ENCODE measurements around the gene LMX1B. TPM values are rescaled to one million over a fixed set of nuclear protein-coding genes. Genes with fewer than 3 reads are reported as not detected.

LMX1B gene
- total RNA-seq, 1 experiment from 2014 or later = 0.55 TPM

DNA sequence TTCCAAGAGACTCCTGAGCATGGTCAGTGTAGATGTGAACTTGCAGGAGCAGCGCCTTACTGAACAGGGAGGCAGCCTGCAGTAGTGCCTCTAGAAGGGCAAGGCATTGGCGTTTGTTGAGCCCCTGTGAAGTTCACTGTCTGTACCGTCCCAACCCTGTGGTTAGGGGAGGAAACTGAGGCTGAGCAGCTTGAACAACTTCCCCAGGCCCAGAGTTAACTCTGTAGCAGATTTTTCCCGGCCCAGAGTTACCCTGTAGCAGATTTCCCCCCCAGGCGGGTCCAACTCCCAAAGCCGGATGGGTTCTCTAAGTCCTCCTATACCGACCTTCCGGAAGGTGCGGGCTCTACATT is 9.6 kb downstream of the LMX1B start:
- no peak overlapping the region for H3K4me2 ChIP-seq (ENCODE audit: low read length)
- no peak overlapping the region for H3K4me3 ChIP-seq (ENCODE audit: low read length)
- no peaks in the 10 kb centered on the region for H3F3A ChIP-seq (ENCODE audit: low read length, unreplicated experiment)
- H3K27me3 ChIP-seq (ENCODE audit: low read length) = peaks cover 28% of the 10 kb centered on the region
- BruUV-seq (replicated peaks) = no TSS peak
- no peaks in the 10 kb centered on the region for H3K9me2 ChIP-seq (replicated peaks; ENCODE audit: low read length)
- H3K27ac ChIP-seq (ENCODE audit: low read length) = no peak overlapping the region
- ChIA-PET CTCF (no interaction called here), POLR2A (ENCODE audit: unreplicated experiment) (no interaction called here)
- H3K9me3 ChIP-seq (ENCODE audit: low read length) = no peaks in the 10 kb centered on the region
- no peak overlapping the region for H2AFZ ChIP-seq (ENCODE audit: low read length)
- TF ChIP-seq, protein P1, sequence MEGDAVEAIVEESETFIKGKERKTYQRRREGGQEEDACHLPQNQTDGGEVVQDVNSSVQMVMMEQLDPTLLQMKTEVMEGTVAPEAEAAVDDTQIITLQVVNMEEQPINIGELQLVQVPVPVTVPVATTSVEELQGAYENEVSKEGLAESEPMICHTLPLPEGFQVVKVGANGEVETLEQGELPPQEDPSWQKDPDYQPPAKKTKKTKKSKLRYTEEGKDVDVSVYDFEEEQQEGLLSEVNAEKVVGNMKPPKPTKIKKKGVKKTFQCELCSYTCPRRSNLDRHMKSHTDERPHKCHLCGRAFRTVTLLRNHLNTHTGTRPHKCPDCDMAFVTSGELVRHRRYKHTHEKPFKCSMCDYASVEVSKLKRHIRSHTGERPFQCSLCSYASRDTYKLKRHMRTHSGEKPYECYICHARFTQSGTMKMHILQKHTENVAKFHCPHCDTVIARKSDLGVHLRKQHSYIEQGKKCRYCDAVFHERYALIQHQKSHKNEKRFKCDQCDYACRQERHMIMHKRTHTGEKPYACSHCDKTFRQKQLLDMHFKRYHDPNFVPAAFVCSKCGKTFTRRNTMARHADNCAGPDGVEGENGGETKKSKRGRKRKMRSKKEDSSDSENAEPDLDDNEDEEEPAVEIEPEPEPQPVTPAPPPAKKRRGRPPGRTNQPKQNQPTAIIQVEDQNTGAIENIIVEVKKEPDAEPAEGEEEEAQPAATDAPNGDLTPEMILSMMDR (conservative IDR thresholded peaks at IDR 0.05; ENCODE audit: low read depth, low read length) = no peak
- TF ChIP-seq EZH2 (IDR thresholded peaks at IDR 0.05; ENCODE audit: low read length, unreplicated experiment) = no peak
- no peak for TF ChIP-seq EZH2phosphoT487 (IDR thresholded peaks at IDR 0.05; ENCODE audit: borderline replicate concordance, low read length)
- intact Hi-C loops (cut with micrococcal nuclease) = no loop called here
- H3K4me1 ChIP-seq (ENCODE audit: insufficient read depth, low read length) = no peaks in the 10 kb centered on the region
- ATAC-seq (no peak), DNase-seq (no peak)
- no peaks in the 10 kb centered on the region for H3K36me3 ChIP-seq (ENCODE audit: low read depth, low read length)
- no peaks in the 10 kb centered on the region for H3K79me2 ChIP-seq (ENCODE audit: low read length)
- H4K20me1 ChIP-seq (ENCODE audit: low read length) = no peaks in the 10 kb centered on the region
- H3K9ac ChIP-seq (ENCODE audit: low read length) = no peak overlapping the region

DNA sequence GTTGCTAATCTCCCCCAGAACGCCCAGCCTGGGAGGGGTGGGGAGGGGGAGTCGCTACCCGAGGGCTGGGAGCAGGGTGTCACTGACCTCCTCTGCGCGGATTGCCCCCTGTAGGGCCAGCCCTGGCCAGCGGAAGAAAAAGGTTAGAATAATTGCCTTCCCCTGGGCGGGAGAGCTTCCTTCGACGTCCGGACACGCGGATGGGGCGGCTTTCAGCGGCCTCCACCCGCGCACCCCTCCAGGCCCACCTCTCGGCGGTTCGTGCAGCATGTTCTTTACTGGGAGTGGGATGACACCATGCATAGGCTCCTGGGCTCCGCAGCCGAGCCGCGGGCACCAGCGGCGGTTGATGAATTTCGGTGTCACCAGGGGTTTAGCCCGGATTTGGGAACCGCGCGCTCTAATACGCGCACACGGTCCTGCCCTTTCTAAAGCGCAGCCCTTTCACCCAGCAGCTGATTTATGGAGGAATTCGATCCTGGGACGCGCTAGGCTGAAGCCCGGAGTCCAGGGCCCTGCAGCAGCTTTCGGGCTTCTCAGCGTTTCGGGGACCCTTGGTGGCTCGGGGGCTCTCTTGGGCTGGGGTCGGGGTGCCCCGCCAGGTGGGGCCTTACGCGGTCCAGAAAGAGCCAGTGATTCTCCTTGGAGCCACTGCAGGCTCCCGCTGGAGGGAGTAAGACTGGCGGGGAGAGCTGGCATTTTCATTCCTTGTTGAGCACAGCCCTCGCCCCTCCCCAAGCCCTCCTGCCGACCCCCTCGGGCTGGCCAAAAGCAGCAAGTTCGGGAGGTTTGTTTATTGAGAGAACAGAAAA is 10.1 kb downstream of the LMX1B start:
- H4K20me1 ChIP-seq (ENCODE audit: low read length) = no peaks in the 10 kb centered on the region
- no peaks in the 10 kb centered on the region for H3K4me1 ChIP-seq (ENCODE audit: insufficient read depth, low read length)
- DNase-seq = no peak
- CTCF ChIA-PET = no interaction called here
- no peaks in the 10 kb centered on the region for H3K36me3 ChIP-seq (ENCODE audit: low read depth, low read length)
- no peaks in the 10 kb centered on the region for H3K79me2 ChIP-seq (ENCODE audit: low read length)
- no peaks in the 10 kb centered on the region for H3F3A ChIP-seq (ENCODE audit: low read length, unreplicated experiment)
- no peak overlapping the region for H3K4me2 ChIP-seq (ENCODE audit: low read length)
- H2AFZ ChIP-seq (ENCODE audit: low read length) = no peak overlapping the region
- no peaks in the 10 kb centered on the region for H3K9me3 ChIP-seq (ENCODE audit: low read length)
- TF ChIP-seq, protein P1 (conservative IDR thresholded peaks at IDR 0.05; ENCODE audit: low read depth, low read length) = no peak
- no peak for TF ChIP-seq EZH2phosphoT487 (IDR thresholded peaks at IDR 0.05; ENCODE audit: borderline replicate concordance, low read length)
- no peak for TF ChIP-seq EZH2 (IDR thresholded peaks at IDR 0.05; ENCODE audit: low read length, unreplicated experiment)
- POLR2A ChIA-PET (ENCODE audit: unreplicated experiment) = no interaction called here
- intact Hi-C loops (cut with micrococcal nuclease) = no loop called here
- no peak overlapping the region for H3K4me3 ChIP-seq (ENCODE audit: low read length)
- no TSS peak for BruUV-seq (replicated peaks)
- H3K9ac ChIP-seq (ENCODE audit: low read length) = no peak overlapping the region
- peaks cover 28% of the 10 kb centered on the region for H3K27me3 ChIP-seq (ENCODE audit: low read length)
- no peak for ATAC-seq
- H3K9me2 ChIP-seq (replicated peaks; ENCODE audit: low read length) = no peaks in the 10 kb centered on the region
- no peak overlapping the region for H3K27ac ChIP-seq (ENCODE audit: low read length)

DNA sequence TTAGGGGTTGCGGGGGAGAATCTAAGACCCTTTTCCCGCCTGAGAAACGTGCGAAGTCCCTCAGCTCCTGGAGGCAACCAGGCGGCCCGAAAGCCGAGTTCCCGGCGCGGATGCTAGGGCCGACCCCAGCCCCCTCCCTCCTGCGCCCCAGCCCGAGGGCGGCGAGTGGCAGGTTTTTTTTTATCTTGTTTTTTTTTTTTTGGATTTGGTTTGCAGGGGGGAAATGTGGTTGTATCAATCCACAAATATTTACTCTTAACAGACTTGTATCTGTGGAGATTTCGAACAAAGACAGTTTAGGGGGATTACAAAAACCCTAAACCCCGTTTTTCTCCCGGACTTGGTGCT is 10.7 kb downstream of the LMX1B start:
- Histone ChIP-seq H3K9me3 (ENCODE audit: low read length) (no peaks in the 10 kb centered on the region), H3K27me3 (ENCODE audit: low read length) (peaks cover 28% of the 10 kb centered on the region), H3K9me2 (replicated peaks; ENCODE audit: low read length) (no peaks in the 10 kb centered on the region), H3F3A (ENCODE audit: low read length, unreplicated experiment) (no peaks in the 10 kb centered on the region), H3K4me3 (ENCODE audit: low read length) (no peak overlapping the region), H4K20me1 (ENCODE audit: low read length) (no peaks in the 10 kb centered on the region), H3K4me2 (ENCODE audit: low read length) (no peak overlapping the region), H3K27ac (ENCODE audit: low read length) (no peak overlapping the region), H3K9ac (ENCODE audit: low read length) (no peak overlapping the region), H2AFZ (ENCODE audit: low read length) (no peak overlapping the region), H3K36me3 (ENCODE audit: low read depth, low read length) (no peaks in the 10 kb centered on the region), H3K4me1 (ENCODE audit: insufficient read depth, low read length) (no peaks in the 10 kb centered on the region), H3K79me2 (ENCODE audit: low read length) (no peaks in the 10 kb centered on the region)
- ATAC-seq (no peak), DNase-seq (no peak)
- no TSS peak for BruUV-seq (replicated peaks)
- intact Hi-C loops (cut with micrococcal nuclease) = no loop called here
- ChIA-PET POLR2A (ENCODE audit: unreplicated experiment) (no interaction called here), CTCF (no interaction called here)
- TF ChIP-seq EZH2phosphoT487 (IDR thresholded peaks at IDR 0.05; ENCODE audit: borderline replicate concordance, low read length) = no peak
- TF ChIP-seq, protein P1 (conservative IDR thresholded peaks at IDR 0.05; ENCODE audit: low read depth, low read length) = no peak
- TF ChIP-seq EZH2 (IDR thresholded peaks at IDR 0.05; ENCODE audit: low read length, unreplicated experiment) = no peak
